NCI-H2171 treated with DMSO at 0.1 percent for 48 hours (cell line): ENCODE results near the gene ZCCHC8.
"Not testable (repeated sequence)": the region's sequence is repeated elsewhere in the genome, so short reads cannot be mapped to it uniquely, and the experiment has no call there.

Experiments
- DNase-seq: peaks from one replicate; lab custom pipeline; 2025; lab: John Stamatoyannopoulos, UW

The ZCCHC8 gene

DNA sequence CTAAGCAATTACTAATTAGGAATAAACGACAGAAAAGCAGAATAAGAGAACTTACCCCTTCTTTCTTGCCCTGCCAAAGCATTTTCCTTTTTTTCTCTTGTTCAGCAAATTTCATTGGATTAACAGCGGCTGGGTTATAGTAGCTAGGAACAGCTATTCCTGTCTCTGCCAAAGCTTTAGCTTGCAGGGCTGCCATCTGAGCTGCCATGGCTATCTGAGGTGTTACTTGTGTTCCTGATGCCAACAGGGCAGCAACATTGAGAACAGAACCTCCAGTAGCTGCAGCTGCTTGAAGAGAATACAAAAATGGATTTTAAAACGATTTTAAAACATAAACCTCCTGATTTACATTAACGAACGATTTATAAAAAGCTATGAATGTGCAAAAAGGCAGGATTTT is 7.4 kb upstream of the ZCCHC8 start:
- no peak for DNase-seq

DNA sequence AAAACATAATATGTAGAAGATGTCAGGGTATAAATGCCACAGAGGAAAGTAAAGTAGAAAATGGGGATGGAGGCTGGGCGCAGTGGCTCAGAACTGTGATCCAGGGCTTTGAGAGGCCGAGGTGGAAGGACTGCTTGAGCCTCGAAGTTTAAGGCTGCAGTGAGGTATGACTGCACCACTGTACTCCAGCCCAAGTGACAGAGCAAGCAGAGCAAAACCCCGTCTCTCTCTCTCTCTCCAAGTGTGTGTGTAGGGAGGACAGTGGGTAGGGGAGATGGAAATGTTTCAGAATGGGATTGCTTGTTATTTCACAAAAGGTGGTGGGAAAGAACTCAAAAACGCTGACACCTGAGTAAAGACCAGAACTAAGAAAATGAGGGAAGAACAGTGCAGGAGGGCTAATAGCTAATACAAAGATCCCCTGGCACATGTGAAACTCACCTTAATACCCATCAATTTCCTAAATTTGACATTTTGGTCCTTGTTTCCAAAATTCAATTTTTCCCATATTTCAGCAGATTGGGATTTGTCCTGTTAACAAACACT is 5.7 kb upstream of the ZCCHC8 start:
- no peak for DNase-seq

GRCh38 chr12:122505419-122506051 is 4.8 kb upstream of the ZCCHC8 start:
- DNase-seq: no peak

- no peak for DNase-seq
These were observed 3.3 kb upstream of the ZCCHC8 start for GRCh38 chr12:122503783-122504590.

GRCh38 chr12:122503147-122503751 is 2.5 kb upstream of the ZCCHC8 start:
- DNase-seq: no peak

DNA sequence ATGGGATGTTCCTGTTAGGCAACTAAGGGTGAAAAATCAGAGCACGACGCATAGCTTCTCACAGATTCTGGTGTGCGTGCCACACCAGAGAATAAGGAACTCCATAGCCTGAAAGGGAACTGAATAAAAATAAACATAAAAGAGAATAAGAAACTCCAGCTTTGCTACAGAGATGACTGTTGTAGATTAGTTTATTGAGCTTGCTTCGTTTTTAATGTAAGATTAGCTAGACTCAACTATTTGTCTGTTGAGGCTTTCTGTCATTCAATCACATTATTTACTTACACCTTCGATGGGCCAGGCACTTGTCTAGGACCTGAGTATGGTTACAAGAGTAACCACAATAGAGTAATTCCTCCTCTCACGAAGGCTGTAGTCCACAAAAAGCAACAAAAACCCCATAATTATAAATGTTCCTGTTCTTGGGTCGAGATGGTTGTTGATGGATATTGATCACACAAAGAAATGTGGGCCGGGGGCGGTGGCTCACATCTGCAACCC is 807 bp upstream of the ZCCHC8 start:
- no peak for DNase-seq

GRCh38 chr12:122499991-122500684 is 594 bp downstream of the ZCCHC8 start:
- DNase-seq: peak; percentile 81

- DNase-seq: no peak
These were observed 5.5 kb downstream of the ZCCHC8 start for GRCh38 chr12:122495258-122495657.

- not testable (repeated sequence) for DNase-seq
These were observed 7.5 kb downstream of the ZCCHC8 start for GRCh38 chr12:122493222-122493621.

GRCh38 chr12:122491991-122492390 is 8.7 kb downstream of the ZCCHC8 start:
- no peak for DNase-seq

GRCh38 chr12:122489038-122489437 is 11.7 kb downstream of the ZCCHC8 start:
- no peak for DNase-seq

- DNase-seq: not testable (repeated sequence)
These were observed 12.9 kb downstream of the ZCCHC8 start for GRCh38 chr12:122487807-122488206.

DNA sequence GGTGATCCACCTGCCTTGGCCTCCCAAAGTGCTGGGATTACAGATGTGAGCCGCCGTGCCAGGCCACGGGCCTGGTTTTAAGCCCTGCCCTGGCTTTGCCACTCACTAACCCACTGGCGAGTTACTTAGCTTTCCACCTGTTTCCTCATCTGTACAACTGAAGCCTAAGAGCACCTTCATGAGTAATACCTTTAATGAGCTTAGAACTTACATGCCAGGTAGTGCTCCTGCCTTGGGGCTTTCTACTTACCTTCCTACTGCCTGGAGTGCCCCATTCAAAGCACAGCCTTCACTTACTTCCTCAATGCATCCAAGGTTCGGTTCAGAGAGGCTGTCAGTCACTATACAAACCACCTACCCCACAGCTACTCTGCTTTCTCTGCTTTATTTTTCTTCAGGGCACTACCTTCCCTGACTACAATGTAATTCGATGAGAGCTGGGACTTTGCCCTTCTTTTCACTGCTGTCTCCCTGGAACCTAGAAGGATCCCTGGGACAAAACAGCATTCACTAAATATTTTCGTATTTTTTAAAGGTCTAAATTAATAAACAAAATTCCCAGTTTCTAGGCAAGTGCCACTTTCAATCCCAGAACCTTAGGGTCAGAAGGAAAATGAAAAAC is 13.8 kb downstream of the ZCCHC8 start:
- DNase-seq: no peak

- DNase-seq: peak; percentile 95
These were observed 14.4 kb downstream of the ZCCHC8 start for GRCh38 chr12:122486360-122486759.

DNA sequence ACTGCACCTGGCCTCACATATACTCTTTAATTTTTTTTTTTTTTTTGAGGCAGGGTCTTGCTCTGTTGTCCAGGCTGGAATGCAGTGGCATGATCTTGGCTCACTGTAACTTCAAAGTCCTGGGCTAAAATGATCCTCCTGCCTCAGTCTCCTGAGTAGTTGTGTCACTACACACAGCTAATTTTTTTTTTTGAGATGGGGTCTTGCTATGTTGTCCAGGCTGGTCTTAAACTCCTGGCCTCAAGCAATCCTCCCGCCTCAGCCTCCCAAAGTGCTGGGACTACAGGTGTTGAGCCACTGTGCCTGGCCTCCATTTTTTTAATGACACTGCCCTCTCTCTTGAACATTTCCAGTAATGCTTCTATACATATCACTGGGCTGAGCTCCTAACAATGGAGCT is 16.3 kb downstream of the ZCCHC8 start:
- DNase-seq: not testable (repeated sequence)

DNA sequence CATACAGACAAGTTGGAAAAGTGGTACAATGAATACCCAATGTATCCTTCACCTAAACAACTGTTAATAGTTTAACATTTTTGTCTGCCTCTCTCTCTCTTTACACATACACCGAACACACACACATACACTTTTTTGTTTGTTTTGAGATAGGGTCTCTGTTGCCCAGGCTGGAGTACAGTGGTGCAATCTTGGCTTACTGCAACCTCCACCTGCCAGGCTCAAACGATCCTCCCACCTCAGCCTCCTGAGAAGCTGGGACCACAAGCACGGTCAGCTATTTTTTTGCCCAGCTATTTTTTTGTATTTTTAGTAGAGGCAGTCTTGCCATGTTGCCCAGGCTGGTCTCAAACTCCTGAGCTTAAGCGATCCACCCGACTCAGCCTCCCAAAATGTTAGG is 16.8 kb downstream of the ZCCHC8 start:
- DNase-seq: no peak

DNA sequence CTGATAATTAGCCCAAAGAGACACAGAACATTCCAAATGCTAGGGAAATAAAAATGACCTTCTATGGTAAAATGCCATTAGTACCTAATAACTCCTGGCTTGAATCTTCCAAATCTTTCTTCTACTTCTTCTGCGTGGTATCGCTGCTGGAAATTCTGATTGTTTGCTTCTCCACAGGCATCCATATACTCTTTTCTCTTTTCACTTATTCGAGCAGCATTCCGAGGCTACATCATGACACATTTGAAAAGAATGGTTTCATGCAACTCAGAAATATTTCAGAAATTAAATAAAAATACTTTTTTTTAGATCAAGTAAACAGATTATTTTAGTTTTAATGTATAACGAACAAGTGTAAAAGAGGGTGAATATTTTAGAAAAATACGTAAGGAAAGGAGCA is 18.9 kb downstream of the ZCCHC8 start:
- DNase-seq: no peak

DNA sequence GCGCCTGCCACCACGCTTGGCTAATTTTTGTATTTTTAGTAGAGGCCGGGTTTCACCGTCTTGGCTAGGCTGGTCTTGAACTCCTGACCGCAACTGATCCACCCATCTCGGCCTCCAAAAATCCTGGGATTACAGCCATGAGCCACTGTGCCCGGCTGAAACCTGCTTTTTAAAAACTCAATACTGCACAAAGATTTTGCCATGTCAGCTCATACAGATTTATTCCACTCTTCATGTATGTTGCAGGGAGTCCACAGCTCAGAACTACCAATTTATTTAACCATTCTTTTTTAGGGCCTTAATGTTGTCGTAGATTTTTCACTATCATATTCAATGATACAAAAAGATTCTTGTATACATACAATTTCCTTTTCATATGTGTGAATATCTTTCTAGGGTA is 20.0 kb downstream of the ZCCHC8 start:
- no peak for DNase-seq

- DNase-seq: no peak
These were observed 26.4 kb downstream of the ZCCHC8 start for GRCh38 chr12:122474324-122474716.

GRCh38 chr12:122473543-122474323 is 27.0 kb downstream of the ZCCHC8 start:
- no peak for DNase-seq
